ENCODE measurements around the gene ADA.

ADA gene

GRCh38 chr20:44633187-44633810 lies 18.2 kb downstream of the ADA start:
- no peak overlapping the region for H3K23ac ChIP-seq (ENCODE audit: low read depth, low read length, poor library complexity)
- H3K14ac ChIP-seq (ENCODE audit: low read length): no peak overlapping the region
- H3K27me3 ChIP-seq (ENCODE audit: control insufficient read depth in 3 of 3, insufficient read depth in 3 of 3, low read depth in 1 of 3, low read length in 3 of 3): no peaks in the 10 kb centered on the region
- no peak overlapping the region for H3K9ac ChIP-seq (ENCODE audit: low read depth, low read length, poor library complexity)
- no peak overlapping the region for H2BK15ac ChIP-seq (ENCODE audit: low read length)
- no peak overlapping the region for H3K4me2 ChIP-seq (ENCODE audit: insufficient read depth, low read length, poor library complexity, severe bottlenecking)
- no peak overlapping the region for H4K8ac ChIP-seq (ENCODE audit: low read depth, low read length)
- H2AK5ac ChIP-seq (ENCODE audit: low read depth, low read length): no peak overlapping the region
- no peak overlapping the region for H2BK5ac ChIP-seq (ENCODE audit: low read length)
- H2BK120ac ChIP-seq (ENCODE audit: low read depth, low read length): no peak overlapping the region
- H3K4me3 ChIP-seq (ENCODE audit: low read length in 2 of 2): no peak overlapping the region
- no peak overlapping the region for H2BK12ac ChIP-seq (ENCODE audit: low read length)
- H3K36me3 ChIP-seq (replicated peaks in 1 of 2; ENCODE audit: control insufficient read depth in 2 of 2, insufficient read depth in 2 of 2, low read length in 2 of 2): peaks cover 19 to 41% of the 10 kb centered on the region in 2 donors
- H3K9me3 ChIP-seq (replicated peaks in 1 of 2; ENCODE audit: control insufficient read depth in 2 of 2, insufficient read depth in 1 of 2, low read depth in 1 of 2, low read length in 2 of 2): no peaks in the 10 kb centered on the region
- DNase-seq (ENCODE audit: low spot score): no peak
- no peaks in the 10 kb centered on the region for H3K4me1 ChIP-seq (ENCODE audit: control insufficient read depth in 2 of 2, insufficient read depth in 1 of 2, low read depth in 1 of 2, low read length in 2 of 2)
- no peak overlapping the region for H3K4ac ChIP-seq (ENCODE audit: low read length)
- no CpG with 5 or more reads among the region's 3 CpGs for WGBS, 2 donors (ENCODE audit: extremely low coverage in 2 of 2, insufficient read length in 2 of 2, insufficient replicate concordance in 1 of 2)
- H3K27ac ChIP-seq (replicated peaks; ENCODE audit: low read length): no peak overlapping the region
- no peak overlapping the region for H3K18ac ChIP-seq (ENCODE audit: low read length)
- H2AFZ ChIP-seq (ENCODE audit: low read length): no peak overlapping the region
- H3K79me1 ChIP-seq (ENCODE audit: low read depth, low read length): no peaks in the 10 kb centered on the region
- H4K91ac ChIP-seq (ENCODE audit: low read depth, low read length, poor library complexity): no peak overlapping the region

- no peak overlapping the region for H2AFZ ChIP-seq (ENCODE audit: low read length)
- no peak overlapping the region for H3K23ac ChIP-seq (ENCODE audit: low read depth, low read length, poor library complexity)
- H2BK15ac ChIP-seq (ENCODE audit: low read length): no peak overlapping the region
- H2AK5ac ChIP-seq (ENCODE audit: low read depth, low read length): no peak overlapping the region
- no peaks in the 10 kb centered on the region for H3K4me1 ChIP-seq (ENCODE audit: control insufficient read depth in 2 of 2, insufficient read depth in 1 of 2, low read depth in 1 of 2, low read length in 2 of 2)
- H3K4ac ChIP-seq (ENCODE audit: low read length): no peak overlapping the region
- no peak overlapping the region for H3K4me3 ChIP-seq (ENCODE audit: low read length in 2 of 2)
- peaks cover 24 to 52% of the 10 kb centered on the region in 2 donors for H3K36me3 ChIP-seq (replicated peaks in 1 of 2; ENCODE audit: control insufficient read depth in 2 of 2, insufficient read depth in 2 of 2, low read length in 2 of 2)
- DNase-seq (ENCODE audit: low spot score): no peak
- H3K4me2 ChIP-seq (ENCODE audit: insufficient read depth, low read length, poor library complexity, severe bottlenecking): no peak overlapping the region
- no peak overlapping the region for H4K91ac ChIP-seq (ENCODE audit: low read depth, low read length, poor library complexity)
- H3K18ac ChIP-seq (ENCODE audit: low read length): no peak overlapping the region
- H3K14ac ChIP-seq (ENCODE audit: low read length): no peak overlapping the region
- no peak overlapping the region for H2BK5ac ChIP-seq (ENCODE audit: low read length)
- H2BK120ac ChIP-seq (ENCODE audit: low read depth, low read length): no peak overlapping the region
- H3K9ac ChIP-seq (ENCODE audit: low read depth, low read length, poor library complexity): no peak overlapping the region
- H3K27me3 ChIP-seq (ENCODE audit: control insufficient read depth in 3 of 3, insufficient read depth in 3 of 3, low read depth in 1 of 3, low read length in 3 of 3): no peaks in the 10 kb centered on the region
- no CpG with 5 or more reads among the region's 8 CpGs for WGBS, 2 donors (ENCODE audit: extremely low coverage in 2 of 2, insufficient read length in 2 of 2, insufficient replicate concordance in 1 of 2)
- no peak overlapping the region for H3K27ac ChIP-seq (replicated peaks; ENCODE audit: low read length)
- H2BK12ac ChIP-seq (ENCODE audit: low read length): no peak overlapping the region
- no peaks in the 10 kb centered on the region for H3K79me1 ChIP-seq (ENCODE audit: low read depth, low read length)
- H4K8ac ChIP-seq (ENCODE audit: low read depth, low read length): no peak overlapping the region
- no peaks in the 10 kb centered on the region for H3K9me3 ChIP-seq (replicated peaks in 1 of 2; ENCODE audit: control insufficient read depth in 2 of 2, insufficient read depth in 1 of 2, low read depth in 1 of 2, low read length in 2 of 2)
Measured at GRCh38 chr20:44632103-44632752, 19.3 kb downstream of the ADA start.

GRCh38 chr20:44630297-44630696 lies 21.2 kb downstream of the ADA start:
- Histone ChIP-seq H3K4me1 (ENCODE audit: control insufficient read depth in 2 of 2, insufficient read depth in 1 of 2, low read depth in 1 of 2, low read length in 2 of 2) (no peaks in the 10 kb centered on the region), H2AK5ac (ENCODE audit: low read depth, low read length) (no peak overlapping the region), H2AFZ (ENCODE audit: low read length) (no peak overlapping the region), H3K14ac (ENCODE audit: low read length) (no peak overlapping the region), H3K4me2 (ENCODE audit: insufficient read depth, low read length, poor library complexity, severe bottlenecking) (no peak overlapping the region), H3K27me3 (ENCODE audit: control insufficient read depth in 3 of 3, insufficient read depth in 3 of 3, low read depth in 1 of 3, low read length in 3 of 3) (no peaks in the 10 kb centered on the region), H3K36me3 (replicated peaks in 1 of 2; ENCODE audit: control insufficient read depth in 2 of 2, insufficient read depth in 2 of 2, low read length in 2 of 2) (peaks cover 25 to 52% of the 10 kb centered on the region in 2 donors), H3K9me3 (replicated peaks in 1 of 2; ENCODE audit: control insufficient read depth in 2 of 2, insufficient read depth in 1 of 2, low read depth in 1 of 2, low read length in 2 of 2) (no peaks in the 10 kb centered on the region), H3K23ac (ENCODE audit: low read depth, low read length, poor library complexity) (no peak overlapping the region), H3K18ac (ENCODE audit: low read length) (no peak overlapping the region), H3K4me3 (ENCODE audit: low read length in 2 of 2) (no peak overlapping the region), H3K4ac (ENCODE audit: low read length) (no peak overlapping the region), H4K91ac (ENCODE audit: low read depth, low read length, poor library complexity) (no peak overlapping the region), H2BK15ac (ENCODE audit: low read length) (no peak overlapping the region), H2BK5ac (ENCODE audit: low read length) (no peak overlapping the region), H3K27ac (replicated peaks; ENCODE audit: low read length) (no peak overlapping the region), H3K9ac (ENCODE audit: low read depth, low read length, poor library complexity) (no peak overlapping the region), H4K8ac (ENCODE audit: low read depth, low read length) (no peak overlapping the region), H2BK120ac (ENCODE audit: low read depth, low read length) (no peak overlapping the region), H2BK12ac (ENCODE audit: low read length) (no peak overlapping the region), H3K79me1 (ENCODE audit: low read depth, low read length) (no peaks in the 10 kb centered on the region)
- DNase-seq (ENCODE audit: low spot score): no peak
- WGBS, 2 donors (ENCODE audit: extremely low coverage in 2 of 2, insufficient read length in 2 of 2, insufficient replicate concordance in 1 of 2): no CpG with 5 or more reads among the region's 5 CpGs

- Histone ChIP-seq H3K4me3 (ENCODE audit: low read length in 2 of 2) (no peak overlapping the region), H3K79me1 (ENCODE audit: low read depth, low read length) (no peaks in the 10 kb centered on the region), H3K36me3 (replicated peaks in 1 of 2; ENCODE audit: control insufficient read depth in 2 of 2, insufficient read depth in 2 of 2, low read length in 2 of 2) (peaks cover 26 to 52% of the 10 kb centered on the region in 2 donors), H3K18ac (ENCODE audit: low read length) (peak overlapping the region; percentile 44), H3K9me3 (replicated peaks in 1 of 2; ENCODE audit: control insufficient read depth in 2 of 2, insufficient read depth in 1 of 2, low read depth in 1 of 2, low read length in 2 of 2) (peaks cover 0 to 3% of the 10 kb centered on the region in 2 donors), H4K8ac (ENCODE audit: low read depth, low read length) (peak overlapping the region; percentile 6), H2BK12ac (ENCODE audit: low read length) (no peak overlapping the region), H4K91ac (ENCODE audit: low read depth, low read length, poor library complexity) (no peak overlapping the region), H3K23ac (ENCODE audit: low read depth, low read length, poor library complexity) (peak overlapping the region; percentile 48), H2BK15ac (ENCODE audit: low read length) (no peak overlapping the region), H2AFZ (ENCODE audit: low read length) (no peak overlapping the region), H3K27me3 (ENCODE audit: control insufficient read depth in 3 of 3, insufficient read depth in 3 of 3, low read depth in 1 of 3, low read length in 3 of 3) (no peaks in the 10 kb centered on the region), H3K9ac (ENCODE audit: low read depth, low read length, poor library complexity) (no peak overlapping the region), H3K14ac (ENCODE audit: low read length) (no peak overlapping the region), H3K4me1 (ENCODE audit: control insufficient read depth in 2 of 2, insufficient read depth in 1 of 2, low read depth in 1 of 2, low read length in 2 of 2) (no peaks in the 10 kb centered on the region), H2BK120ac (ENCODE audit: low read depth, low read length) (no peak overlapping the region), H3K4ac (ENCODE audit: low read length) (no peak overlapping the region), H2BK5ac (ENCODE audit: low read length) (no peak overlapping the region), H3K27ac (replicated peaks; ENCODE audit: low read length) (no peak overlapping the region), H3K4me2 (ENCODE audit: insufficient read depth, low read length, poor library complexity, severe bottlenecking) (no peak overlapping the region), H2AK5ac (ENCODE audit: low read depth, low read length) (no peak overlapping the region)
- no CpG with 5 or more reads among the region's 10 CpGs for WGBS, 2 donors (ENCODE audit: extremely low coverage in 2 of 2, insufficient read length in 2 of 2, insufficient replicate concordance in 1 of 2)
- DNase-seq (ENCODE audit: low spot score): no peak
Measured at GRCh38 chr20:44629542-44629941, 22.0 kb downstream of the ADA start.

Data from neuronal stem cell (in vitro differentiated cells).